Measurements from ENCODE around the gene ANKRD61.

DNA sequence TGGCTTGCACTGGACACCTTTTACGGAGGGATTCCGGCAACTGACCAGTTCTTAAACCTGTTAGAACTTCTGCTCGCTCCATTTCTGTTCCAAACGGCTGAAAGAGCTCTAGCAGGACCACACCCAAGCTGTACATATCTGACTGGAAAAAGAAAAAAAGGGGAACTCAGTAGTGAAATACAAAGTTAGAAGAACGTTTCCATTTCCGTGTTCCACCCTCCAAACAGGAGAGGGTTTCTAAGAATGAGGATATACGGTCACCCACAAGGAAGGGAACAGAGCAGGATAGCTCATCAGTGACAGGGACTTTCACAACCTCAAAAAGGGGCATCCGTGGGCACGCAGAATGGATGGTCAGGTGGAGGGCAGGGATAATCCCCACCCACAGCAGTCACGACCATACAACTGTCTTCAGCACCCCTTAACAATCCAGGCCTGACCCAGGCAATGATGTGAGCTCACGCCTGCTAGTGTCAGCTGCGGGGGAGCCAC lies 4.3 kb upstream of the ANKRD61 start:
- TF ChIP-seq, protein P1, sequence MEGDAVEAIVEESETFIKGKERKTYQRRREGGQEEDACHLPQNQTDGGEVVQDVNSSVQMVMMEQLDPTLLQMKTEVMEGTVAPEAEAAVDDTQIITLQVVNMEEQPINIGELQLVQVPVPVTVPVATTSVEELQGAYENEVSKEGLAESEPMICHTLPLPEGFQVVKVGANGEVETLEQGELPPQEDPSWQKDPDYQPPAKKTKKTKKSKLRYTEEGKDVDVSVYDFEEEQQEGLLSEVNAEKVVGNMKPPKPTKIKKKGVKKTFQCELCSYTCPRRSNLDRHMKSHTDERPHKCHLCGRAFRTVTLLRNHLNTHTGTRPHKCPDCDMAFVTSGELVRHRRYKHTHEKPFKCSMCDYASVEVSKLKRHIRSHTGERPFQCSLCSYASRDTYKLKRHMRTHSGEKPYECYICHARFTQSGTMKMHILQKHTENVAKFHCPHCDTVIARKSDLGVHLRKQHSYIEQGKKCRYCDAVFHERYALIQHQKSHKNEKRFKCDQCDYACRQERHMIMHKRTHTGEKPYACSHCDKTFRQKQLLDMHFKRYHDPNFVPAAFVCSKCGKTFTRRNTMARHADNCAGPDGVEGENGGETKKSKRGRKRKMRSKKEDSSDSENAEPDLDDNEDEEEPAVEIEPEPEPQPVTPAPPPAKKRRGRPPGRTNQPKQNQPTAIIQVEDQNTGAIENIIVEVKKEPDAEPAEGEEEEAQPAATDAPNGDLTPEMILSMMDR (IDR thresholded peaks at IDR 0.05) = no peak
- no peak for TF ChIP-seq POLR2A (IDR thresholded peaks at IDR 0.05)
